GM21423 (cell line): ENCODE data around the gene MX2.
"Not testable (repeated sequence)": the region's sequence is repeated elsewhere in the genome, so short reads cannot be mapped to it uniquely, and the experiment has no call there.

Experiments used
- ATAC-seq: cut with Tn5 transposase; IDR thresholded peaks from one replicate; pipeline ENCODE4 v1.9.1; 2021; ENCODE audit warnings: mild to moderate bottlenecking, moderate library complexity; ENCODE audit not compliant: unreplicated experiment

MX2 gene, protein sequence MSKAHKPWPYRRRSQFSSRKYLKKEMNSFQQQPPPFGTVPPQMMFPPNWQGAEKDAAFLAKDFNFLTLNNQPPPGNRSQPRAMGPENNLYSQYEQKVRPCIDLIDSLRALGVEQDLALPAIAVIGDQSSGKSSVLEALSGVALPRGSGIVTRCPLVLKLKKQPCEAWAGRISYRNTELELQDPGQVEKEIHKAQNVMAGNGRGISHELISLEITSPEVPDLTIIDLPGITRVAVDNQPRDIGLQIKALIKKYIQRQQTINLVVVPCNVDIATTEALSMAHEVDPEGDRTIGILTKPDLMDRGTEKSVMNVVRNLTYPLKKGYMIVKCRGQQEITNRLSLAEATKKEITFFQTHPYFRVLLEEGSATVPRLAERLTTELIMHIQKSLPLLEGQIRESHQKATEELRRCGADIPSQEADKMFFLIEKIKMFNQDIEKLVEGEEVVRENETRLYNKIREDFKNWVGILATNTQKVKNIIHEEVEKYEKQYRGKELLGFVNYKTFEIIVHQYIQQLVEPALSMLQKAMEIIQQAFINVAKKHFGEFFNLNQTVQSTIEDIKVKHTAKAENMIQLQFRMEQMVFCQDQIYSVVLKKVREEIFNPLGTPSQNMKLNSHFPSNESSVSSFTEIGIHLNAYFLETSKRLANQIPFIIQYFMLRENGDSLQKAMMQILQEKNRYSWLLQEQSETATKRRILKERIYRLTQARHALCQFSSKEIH

GRCh38 chr21:41361786-41362604 is at the start of gene MX2:
Gene MX2, plus strand, starts transcription at chr21:41362027. Its CDS starts 14,880 bp downstream, at chr21:41376907.
- peak; percentile 55 for ATAC-seq

DNA sequence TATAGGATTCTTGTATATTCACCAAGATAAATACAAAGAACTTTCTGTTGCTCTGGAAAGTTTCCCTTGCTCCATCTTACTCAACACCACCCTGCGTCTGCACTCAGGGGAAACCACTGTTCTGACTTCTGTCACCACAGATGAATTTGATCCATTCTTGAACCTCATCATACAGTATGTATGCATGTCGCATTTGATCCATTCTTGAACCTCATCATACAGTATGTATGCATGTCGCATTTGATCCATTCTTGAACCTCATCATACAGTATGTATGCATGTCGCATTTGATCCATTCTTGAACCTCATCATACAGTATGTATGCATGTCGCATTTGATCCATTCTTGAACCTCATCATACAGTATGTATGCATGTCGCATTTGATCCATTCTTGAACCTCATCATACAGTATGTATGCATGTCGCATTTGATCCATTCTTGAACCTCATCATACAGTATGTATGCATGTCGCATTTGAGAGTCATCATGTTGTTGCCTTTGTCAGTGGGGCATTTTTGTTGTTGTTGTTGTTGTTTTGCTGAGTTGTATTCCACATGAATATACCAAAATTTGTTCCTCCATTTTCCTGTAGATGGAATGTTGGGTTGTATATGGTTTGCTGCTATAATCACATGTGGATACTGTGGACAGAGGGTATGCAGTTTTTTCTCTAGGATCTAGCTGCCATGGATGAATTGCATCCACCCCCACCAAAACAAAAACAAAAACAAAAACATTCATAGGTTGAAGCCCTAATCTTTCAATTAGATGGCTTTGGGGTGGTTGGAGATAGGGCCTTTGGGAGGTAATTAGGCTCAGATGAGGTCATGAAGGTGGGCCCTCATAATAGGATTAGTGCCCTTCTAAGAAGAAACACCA is 48.3 kb upstream of the MX2 start:
- not testable (repeated sequence) for ATAC-seq

- ATAC-seq, result no peak
These were observed 46.1 kb upstream of the MX2 start for GRCh38 chr21:41315726-41316125.

DNA sequence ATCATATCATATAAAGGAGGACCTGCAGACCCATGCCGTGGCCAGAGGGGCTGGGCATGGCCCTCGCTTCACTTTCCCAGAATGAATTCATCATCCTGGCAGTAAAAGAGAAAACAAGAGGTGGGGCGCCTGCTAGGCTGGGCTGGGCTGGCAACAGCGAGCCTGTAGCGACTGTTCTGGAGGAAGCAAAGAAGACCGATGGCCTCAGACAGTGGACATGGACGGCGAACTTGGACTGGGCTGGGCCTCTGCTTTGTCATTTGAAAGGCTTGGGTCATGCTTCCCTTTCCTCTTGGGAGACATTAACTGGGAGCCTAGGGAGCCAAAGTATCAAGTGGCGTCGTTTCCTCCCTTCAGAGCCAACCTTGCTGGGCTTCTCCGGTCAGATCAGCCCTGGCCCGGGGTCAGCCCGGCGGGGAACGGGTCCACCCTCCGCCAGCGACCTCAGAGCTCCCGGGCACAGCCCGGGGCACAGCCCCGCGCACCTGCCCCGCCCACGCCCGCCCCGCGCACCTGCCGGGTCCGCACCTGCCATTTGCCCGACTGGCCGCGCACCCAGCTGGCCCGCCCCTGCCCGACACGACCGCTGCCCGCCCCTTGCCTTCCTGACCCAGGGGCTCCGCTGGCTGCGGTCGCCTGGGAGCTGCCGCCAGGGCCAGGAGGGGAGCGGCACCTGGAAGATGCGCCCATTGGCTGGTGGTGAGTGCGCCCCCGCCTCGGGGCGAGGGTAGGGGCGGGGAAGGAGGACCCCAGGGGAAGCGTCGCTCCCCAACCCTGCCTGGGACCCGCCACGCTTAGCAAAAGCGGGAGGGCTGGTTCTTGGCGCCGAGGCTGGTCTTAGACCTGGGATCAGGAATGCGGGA is 45.4 kb upstream of the MX2 start, which contains the start of gene FAM3B:
FAM3B (plus strand) TSS at position 602 of the 863 bp plus-strand sequence; CDS start at position 681, 79 bp downstream.
- no peak for ATAC-seq

DNA sequence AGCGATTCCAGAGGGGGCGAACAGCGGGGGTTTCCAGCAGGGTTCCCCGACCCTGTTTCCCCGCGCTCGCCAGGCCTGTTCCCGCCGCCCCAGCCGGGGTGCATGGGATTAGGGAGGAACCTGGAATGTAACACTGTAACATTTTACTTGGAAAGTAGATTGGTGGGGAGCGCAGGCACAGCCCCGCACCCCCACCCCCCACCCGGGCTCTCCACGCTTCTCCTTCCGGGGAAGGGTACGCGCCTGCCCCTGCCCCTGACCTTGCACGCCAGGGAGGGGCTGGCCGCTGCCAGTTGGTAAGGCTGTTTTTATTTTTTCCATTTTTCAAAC is 44.8 kb upstream of the MX2 start:
- ATAC-seq, result no peak

GRCh38 chr21:41317458-41317857 is 44.4 kb upstream of the MX2 start:
- no peak for ATAC-seq

- no peak for ATAC-seq
These were observed 43.6 kb upstream of the MX2 start for GRCh38 chr21:41318218-41318617.

- no peak for ATAC-seq
These were observed 42.6 kb upstream of the MX2 start for GRCh38 chr21:41319273-41319672.

DNA sequence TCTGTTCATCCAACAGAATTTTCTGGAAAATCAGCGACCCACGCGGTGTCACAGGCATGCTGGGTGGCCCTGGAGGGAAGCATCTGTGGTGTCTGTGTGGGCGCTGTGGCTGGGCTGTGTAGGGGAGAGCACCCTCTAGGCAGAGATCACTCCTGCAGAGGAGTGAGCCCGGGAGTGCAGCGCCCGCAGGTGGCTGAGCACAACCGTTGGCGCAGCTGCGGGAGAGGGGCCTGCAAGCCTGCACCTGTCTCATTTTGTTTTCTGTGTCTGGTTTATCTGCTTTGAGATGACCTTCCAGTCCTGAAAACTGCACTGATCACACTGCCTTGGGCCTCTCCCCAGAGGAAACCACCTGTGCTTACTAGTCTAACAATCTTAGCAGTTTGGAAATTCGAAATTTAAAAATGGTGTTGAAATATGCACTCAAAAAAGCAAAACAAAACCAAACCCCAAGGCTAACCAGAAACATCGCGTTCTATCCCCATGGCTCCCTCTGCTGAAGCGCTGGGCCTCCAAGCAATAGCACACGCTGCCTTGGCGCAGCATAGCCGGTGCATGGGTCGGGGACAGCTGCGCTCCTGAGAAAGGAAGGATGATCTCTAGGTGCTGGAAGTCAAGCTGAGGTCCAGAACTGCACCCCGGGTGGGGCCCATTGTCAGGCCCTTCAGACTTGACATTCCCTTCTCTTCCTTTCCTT is 40.5 kb upstream of the MX2 start:
- ATAC-seq, result no peak

- ATAC-seq, result no peak
These were observed 39.8 kb upstream of the MX2 start for GRCh38 chr21:41321908-41322495.

- no peak for ATAC-seq
These were observed 39.1 kb upstream of the MX2 start for GRCh38 chr21:41322496-41323382.

- ATAC-seq, result no peak
These were observed 36.5 kb upstream of the MX2 start for GRCh38 chr21:41325138-41325912.

GRCh38 chr21:41326414-41327080 is 35.3 kb upstream of the MX2 start:
- ATAC-seq, result no peak

DNA sequence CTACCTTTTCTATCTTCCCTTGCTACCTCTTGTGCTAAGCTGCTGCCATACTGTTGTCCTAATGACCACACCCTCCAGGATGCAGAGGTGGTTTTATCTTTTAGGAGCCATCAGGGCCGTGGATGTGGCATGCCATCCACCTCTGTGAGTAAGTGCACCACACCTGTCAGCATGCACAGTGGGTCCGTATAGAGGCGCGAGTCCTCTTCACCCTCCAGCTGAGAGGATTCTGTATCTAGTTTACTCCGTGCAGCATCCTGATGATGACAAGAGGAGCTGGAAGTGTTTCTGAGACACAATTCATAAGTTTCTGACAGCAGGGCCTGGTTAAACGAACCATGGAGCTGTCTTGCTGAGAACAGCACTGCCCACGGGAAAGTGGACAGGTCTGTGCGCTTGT is 34.1 kb upstream of the MX2 start:
- no peak for ATAC-seq

DNA sequence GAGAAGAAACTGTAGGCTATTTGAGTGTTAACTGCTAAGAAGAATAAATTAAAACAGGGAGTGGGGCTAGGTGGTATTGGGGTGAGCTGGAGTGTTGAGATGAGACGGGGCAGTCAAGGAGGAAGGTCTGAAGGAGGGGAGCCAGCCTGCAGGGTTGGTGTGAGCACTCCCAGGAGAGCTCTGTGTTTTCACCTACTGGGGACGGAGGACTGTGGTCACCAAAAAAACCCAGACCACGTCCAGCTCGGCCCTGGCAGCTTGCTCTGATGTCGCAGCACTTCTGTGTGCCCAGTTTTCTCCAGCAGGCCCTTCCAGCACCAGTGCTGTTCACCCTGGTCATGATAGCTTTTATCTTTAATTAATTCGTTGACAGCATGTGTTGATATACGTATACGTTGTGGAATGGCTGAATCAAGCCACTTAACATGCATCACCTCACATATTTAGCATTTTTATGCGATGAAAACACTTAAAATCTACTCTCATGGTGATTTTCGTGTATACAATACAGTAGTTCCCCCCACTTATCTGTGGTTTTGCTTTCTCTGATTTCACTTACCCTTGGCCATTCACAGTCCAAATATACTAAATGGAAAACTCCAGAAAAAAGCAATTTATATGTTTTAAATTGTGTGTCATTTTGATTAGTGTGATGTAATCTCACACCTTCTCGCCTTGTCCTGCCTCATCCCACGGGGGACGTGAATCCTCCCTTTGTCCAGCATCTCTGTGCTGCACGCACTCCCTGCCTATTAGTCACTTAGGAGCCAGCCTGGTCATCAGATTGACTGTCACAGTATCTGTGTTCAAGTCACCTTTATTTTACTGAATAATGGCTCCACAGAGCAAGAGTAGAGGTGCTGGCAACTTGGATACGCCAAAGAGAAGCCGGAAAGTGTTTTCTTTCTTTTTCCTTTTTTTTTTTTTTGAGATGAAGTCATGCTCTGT is 32.9 kb upstream of the MX2 start:
- no peak for ATAC-seq
